Iris pigment epithelial cell (primary cell): Measurements from ENCODE around the gene ARHGAP23.
"Not testable (repeated sequence)": the region's sequence is repeated elsewhere in the genome, so short reads cannot be mapped to it uniquely, and the experiment has no call there.

Experiments
- DNase-seq: peaks from one replicate; pipeline ENCODE4 v3.0.0-alpha.2; 2011; ENCODE audit warnings: low read depth

ARHGAP23 gene

DNA sequence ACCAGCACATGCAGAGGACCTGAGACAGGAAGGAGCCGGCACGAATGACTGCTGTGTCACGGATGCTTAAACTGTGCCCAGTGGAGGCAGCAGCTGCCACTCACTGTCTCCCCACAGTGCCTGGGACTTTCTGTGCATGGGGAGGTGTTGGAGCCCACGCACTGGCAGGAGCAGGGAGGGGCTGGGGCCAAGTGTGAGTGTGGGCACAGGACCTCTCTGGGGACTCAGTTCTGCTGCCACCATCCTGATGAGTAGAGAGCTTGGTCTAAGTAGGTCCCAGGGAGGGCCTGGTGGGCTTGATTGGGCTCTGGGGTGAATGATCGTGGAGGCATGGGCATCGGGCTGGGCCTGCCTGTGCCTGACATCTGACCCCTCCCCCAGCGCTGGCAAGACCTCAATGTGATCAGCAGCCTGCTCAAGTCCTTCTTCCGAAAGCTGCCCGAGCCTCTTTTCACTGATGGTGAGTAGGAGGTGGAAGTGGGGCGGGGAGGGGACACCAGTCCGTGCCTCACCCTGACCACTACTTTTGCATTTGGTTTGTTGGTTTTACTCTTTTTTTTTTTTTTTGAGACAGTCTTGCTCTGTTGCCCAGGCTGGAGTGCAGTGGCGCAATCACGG, 57.5 kb downstream of the ARHGAP23 start:
- DNase-seq: not testable (repeated sequence)

DNA sequence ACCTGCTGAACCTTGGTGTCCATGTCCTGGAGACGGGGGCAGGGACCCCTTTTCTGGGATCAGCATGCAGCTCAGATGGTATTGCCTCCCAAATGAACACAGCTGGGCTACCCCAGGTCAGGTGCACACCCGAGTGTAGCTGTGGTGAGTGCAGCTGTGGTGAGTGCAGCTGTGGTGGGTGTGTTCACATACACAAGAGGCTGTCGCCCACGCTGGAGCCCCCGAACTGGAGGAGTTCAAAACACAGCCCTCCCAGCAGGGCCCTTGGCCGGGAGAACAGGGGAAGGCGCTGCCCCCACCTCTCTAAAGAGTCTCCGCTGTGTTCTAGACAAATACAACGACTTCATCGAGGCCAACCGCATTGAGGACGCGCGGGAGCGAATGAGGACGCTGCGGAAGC, 61.5 kb downstream of the ARHGAP23 start:
- not testable (repeated sequence) for DNase-seq

DNA sequence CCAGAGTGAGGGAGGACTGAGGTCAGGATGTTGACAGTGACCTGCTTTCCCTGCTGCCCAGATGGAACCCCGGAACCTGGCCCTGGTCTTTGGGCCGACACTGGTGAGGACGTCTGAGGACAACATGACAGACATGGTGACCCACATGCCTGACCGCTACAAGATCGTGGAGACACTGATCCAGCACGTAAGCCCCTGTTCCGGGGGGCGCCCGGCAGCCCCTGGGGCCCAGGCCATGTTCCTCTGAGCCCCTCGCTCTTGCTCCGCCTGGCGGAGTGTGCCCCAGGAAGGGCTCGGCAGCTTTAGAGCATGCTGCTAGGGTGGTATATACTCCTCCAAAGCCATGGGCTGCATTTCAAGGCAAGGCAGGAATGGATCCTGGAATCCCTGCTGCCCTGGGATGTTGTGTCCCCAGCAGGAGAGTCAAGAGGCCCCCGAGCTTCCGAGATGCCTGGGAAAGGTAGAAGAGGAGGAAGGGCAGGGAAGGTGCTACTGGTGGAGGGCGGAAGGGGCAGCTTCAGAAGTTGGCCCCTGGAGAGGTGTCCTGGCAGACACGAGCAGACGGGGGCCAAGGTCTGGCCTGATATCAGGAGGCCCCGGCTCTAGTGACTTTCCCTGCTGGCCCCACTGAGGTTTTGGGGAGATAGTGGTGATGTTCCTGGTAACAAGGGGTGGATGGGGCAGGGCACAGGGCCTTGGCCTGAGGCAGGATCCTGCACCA, 63.2 kb downstream of the ARHGAP23 start:
- DNase-seq: not testable (repeated sequence)

GRCh38 chr17:38492067-38493040, 64.1 kb downstream of the ARHGAP23 start:
- DNase-seq: peak; percentile 82

GRCh38 chr17:38494152-38494551, 65.9 kb downstream of the ARHGAP23 start:
- not testable (repeated sequence) for DNase-seq

DNA sequence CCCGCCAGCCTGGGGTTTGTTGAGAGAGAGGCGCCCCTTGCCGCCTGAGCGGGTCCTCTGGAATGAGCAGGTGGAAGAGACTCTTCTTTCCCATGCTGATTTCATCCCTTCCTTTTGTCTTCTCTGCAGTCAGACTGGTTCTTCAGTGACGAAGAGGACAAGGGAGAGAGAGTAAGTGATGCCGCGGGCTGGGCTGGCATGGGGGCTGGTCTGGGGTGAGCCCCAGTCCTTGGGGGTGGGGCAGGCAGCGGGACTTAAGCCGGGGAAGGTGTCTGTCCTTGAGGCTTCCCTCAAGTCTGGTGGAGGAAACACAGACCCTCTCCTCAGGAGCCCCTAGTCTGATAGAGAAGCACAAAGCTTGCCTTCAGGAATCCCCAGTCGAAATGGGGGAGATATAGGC, 69.4 kb downstream of the ARHGAP23 start:
- not testable (repeated sequence) for DNase-seq

DNA sequence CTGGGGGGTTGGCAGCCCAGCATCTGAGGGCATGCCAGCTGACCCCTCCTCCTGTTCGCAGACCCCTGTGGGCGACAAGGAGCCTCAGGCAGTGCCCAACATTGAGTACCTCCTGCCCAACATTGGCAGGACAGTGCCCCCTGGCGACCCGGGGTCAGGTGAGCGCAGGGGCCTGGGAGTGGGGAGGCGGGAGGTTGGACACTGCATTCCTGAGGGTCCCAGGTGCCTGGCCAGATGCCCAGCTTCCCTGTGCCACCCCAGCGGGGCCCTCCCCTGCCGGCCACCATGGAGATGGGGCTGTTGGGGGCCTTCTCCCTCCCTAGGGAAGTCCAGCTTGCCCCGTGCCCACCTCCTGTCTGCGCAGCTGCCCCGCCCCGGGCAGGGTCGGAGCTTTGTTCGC, 70.1 kb downstream of the ARHGAP23 start:
- no peak for DNase-seq

- not testable (repeated sequence) for DNase-seq
These were observed 71.0 kb downstream of the ARHGAP23 start for GRCh38 chr17:38499230-38499629.

DNA sequence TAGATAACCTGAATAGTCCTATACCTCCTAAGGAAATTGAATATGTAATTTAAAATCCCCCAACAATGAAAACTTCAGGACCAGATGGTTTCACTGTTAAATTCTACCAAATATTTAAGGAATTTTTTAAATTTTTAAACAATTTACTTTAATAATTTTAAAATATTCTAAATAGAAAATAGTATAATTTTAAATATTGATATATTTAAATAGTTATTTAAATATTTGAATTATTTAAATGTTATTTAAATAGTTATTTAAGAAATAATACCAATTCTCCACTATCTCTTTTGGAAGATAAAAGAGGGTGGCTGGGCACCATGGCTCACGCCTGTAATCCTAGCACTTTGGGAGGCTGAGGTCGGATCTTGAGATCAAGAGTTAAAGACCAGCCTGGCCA, 73.5 kb downstream of the ARHGAP23 start:
- not testable (repeated sequence) for DNase-seq

DNA sequence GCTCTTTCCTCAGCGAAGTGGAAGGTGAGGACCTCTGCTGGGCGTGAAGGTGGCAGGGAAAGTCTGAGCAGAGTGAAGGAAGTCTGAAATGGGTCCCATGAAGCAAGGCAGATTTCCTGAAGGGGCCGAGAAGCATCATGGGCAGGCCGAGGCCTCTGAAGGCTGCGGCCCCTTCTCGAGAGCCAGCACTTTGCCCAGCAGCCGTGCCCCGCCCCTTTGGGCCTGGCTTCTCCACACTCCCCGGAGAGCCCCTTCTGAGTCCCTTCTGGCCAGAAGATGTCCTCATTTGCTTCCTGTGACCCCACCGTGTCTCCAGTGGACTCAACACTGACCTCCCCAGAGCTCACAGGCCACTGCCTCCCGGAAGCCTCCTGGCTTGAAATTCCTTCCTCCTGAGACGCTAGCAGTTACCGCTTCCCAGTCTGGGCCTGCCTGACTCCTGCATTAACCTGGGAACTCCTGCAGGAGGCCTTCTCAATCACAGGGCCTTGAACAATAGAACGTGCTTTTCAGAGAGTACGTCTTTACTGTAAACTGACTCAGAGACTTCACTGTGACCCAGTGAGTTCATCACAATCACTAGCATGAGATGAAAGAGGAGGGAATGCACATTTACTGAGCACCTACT, 75.1 kb downstream of the ARHGAP23 start:
- DNase-seq: not testable (repeated sequence)

- DNase-seq: no peak
These were observed 76.0 kb downstream of the ARHGAP23 start for GRCh38 chr17:38504216-38504615.

GRCh38 chr17:38507436-38507835, 79.2 kb downstream of the ARHGAP23 start:
- DNase-seq: peak; percentile 10

GRCh38 chr17:38507921-38508569, 79.8 kb downstream of the ARHGAP23 start:
- no peak for DNase-seq

- DNase-seq: no peak
These were observed 80.3 kb downstream of the ARHGAP23 start for GRCh38 chr17:38508570-38508950.

DNA sequence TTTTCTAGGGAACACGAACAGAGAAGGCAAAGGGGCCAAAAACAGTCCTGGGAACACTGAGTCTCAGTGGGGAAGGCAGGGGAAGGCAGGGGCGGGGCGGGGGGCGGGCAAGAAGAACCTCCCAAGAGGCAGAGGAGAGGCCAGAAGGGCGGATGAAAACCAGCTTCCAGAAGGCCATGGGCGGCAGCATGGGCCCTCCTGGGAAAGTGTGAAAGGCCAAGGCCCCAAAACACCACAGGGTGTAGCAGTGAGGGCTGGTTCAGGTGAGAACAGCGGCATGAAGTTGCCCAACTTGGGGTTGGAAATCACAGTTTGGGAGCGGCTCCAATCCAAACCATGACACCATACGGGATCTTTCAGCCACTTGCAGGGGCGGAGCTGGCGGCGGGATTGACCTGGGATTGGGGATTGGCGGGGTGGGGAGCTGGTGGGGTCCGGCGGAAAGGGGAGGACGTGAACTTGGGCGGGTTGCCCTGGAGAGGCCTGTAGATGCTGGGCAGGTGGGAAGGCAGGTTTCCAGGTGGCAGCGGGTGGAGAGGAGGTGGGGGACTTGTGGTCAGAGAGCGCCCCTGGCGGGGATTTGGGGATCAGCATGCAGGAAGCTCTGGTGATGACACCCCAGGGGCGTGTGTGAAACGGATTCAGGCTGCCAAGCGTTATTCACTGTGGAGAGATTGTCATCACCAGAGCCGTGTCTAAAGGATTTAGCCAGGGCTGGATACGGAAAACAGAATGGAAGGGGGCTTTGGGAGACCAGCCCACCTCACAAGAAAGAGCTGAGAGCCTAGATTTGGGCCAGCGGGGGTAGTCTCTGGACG, 80.9 kb downstream of the ARHGAP23 start:
- DNase-seq: peak; percentile 92

- DNase-seq: peak; percentile 60
These were observed 81.6 kb downstream of the ARHGAP23 start for GRCh38 chr17:38509772-38510420.

DNA sequence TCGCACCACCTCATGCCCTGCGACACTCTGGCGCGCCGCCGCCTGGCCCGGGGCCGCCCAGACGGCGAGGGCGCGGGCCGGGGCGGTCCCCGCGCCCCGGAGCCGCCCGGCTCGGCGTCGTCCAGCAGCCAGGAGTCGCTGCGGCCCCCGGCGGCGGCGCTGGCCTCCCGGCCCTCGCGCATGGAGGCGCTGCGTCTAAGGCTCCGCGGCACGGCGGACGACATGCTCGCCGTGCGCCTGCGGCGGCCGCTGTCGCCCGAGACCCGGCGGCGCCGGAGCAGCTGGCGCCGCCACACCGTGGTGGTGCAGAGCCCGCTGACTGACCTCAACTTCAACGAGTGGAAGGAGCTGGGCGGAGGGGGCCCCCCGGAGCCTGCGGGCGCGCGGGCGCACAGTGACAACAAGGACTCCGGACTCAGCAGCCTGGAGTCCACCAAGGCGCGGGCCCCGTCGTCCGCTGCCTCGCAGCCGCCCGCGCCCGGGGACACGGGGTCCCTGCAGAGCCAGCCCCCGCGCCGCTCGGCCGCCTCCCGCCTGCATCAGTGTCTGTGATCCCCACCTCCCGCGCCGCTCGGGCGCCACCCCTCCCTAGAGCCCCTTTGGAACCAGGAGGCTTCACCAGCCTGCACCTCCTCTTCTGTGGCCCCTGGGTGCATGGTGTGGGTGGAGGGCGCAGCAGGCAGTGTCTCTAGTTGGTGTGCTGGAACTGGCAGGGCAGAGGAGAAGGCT, 82.3 kb downstream of the ARHGAP23 start:
- DNase-seq: peak; percentile 48

DNA sequence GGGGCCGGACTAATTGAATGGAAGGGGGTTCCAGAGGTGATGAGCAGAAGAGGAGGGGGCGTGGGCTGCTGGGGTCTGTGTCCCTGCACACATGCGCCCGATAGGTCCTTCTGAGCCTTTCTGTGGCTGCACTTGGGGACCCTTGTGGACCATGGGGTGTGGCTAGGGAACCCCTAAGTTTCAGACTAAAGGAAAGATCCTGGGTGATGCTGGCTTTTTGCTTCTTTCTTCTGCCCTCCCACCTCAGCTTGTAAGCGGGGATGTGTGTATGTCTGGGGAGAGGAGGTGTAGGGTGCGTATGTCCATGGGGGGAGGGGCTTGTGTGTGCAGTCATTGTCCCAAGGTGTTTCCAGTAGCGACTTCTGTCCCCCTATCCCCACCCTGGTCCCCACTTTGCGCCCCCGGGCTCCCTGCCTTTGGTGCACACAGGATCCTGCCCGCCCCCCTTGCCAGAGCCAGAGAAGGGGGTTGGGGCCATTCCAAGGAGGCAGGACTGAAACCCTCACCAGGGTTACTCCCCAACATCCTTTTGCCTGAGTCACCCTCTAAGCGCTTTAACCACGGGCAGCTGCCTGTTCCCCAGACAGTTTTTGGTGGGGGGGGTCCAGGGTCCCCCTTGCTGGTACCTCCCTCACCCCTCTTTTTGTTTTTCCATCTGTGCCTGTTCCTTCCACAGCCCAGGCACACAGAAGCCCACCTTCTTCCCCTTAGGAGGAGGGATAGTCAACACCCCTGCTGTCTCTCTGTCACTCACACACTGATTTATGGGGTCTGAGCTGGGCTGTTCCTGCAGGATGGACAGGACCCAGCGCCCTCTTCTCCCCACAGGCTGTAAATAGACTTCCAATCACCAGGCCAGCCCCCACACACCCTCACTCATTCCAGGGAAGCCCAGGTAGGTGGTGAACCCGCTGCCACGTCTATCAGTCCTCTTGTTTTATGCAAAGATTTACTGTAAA, 83.2 kb downstream of the ARHGAP23 start:
- peak; percentile 66 for DNase-seq
